Measurements from ENCODE around the gene FGD3. TPM values are rescaled to one million over a fixed set of nuclear protein-coding genes. Genes with fewer than 3 reads are reported as not detected.

FGD3 gene
- total RNA-seq, 2 experiments from 2014 or later, result 41.8 to 66.7 TPM

- H3K27me3 Mint-ChIP-seq, result no peaks in the 10 kb centered on the region
- intact Hi-C loops (cut with DNase I, micrococcal nuclease), result no loop called here
- POLR2A ChIA-PET, result no interaction called here
- peaks cover 30% of the 10 kb centered on the region for H3K4me1 Mint-ChIP-seq
- H3K9me3 Mint-ChIP-seq (ENCODE audit: low read depth), result no peaks in the 10 kb centered on the region
- no peak overlapping the region for H3K4me3 Mint-ChIP-seq
- no peak for ATAC-seq
- H3K36me3 Mint-ChIP-seq (ENCODE audit: low read depth), result no peaks in the 10 kb centered on the region
- H3K27ac Mint-ChIP-seq, result no peak overlapping the region
- no peak for DNase-seq
- CTCF ChIA-PET, result interaction anchor here (0.6 to 2.6 kb wide), 2 partner anchors 9 to 230 kb away, joined by 3 to 7 read pairs; no protein-coding TSS in a partner anchor
Measured at GRCh38 chr9:92944921-92945320, 2.4 kb upstream of the FGD3 start.

DNA sequence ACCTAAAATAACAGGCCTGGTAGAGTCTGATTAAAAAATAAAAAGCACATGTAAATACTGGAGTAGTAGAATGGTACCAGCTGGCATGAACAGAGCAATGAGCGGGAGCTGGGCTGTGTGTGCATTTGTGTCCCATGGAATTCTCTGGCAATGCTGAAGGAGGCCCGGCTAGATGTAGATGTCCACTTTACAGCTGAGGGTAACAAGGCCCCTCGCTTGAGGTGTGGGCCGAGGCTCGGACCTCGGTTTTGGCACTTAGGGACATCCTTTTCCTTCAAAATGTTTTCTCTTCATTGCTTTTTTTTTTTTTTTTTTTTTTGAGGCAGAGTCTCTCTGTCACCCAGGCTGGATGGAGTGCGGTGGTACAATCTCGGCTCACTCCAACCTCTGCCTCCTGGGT lies 1.5 kb upstream of the FGD3 start:
- Mint-ChIP-seq H3K27me3 (no peaks in the 10 kb centered on the region), H3K4me3 (no peak overlapping the region), H3K9me3 (ENCODE audit: low read depth) (no peaks in the 10 kb centered on the region), H3K27ac (no peak overlapping the region), H3K4me1 (peaks cover 39% of the 10 kb centered on the region), H3K36me3 (ENCODE audit: low read depth) (no peaks in the 10 kb centered on the region)
- DNase-seq (no peak), ATAC-seq (no peak)
- intact Hi-C loops (cut with DNase I, micrococcal nuclease), result no loop called here
- ChIA-PET CTCF (no interaction called here), POLR2A (no interaction called here)

GRCh38 chr9:92948038-92948534 lies 763 bp downstream of the FGD3 start:
- Mint-ChIP-seq H3K4me3 (peak overlapping the region; percentile 85), H3K27ac (peak overlapping the region; percentile 88), H3K4me1 (peaks cover 57% of the 10 kb centered on the region), H3K9me3 (ENCODE audit: low read depth) (no peaks in the 10 kb centered on the region), H3K36me3 (ENCODE audit: low read depth) (no peaks in the 10 kb centered on the region), H3K27me3 (no peaks in the 10 kb centered on the region)
- ChIA-PET CTCF (interaction anchor here (0.6 to 1.1 kb wide), 4 partner anchors 9 to 161 kb away, joined by 3 read pairs; no protein-coding TSS in a partner anchor), POLR2A (no interaction called here)
- no peak for DNase-seq
- ATAC-seq, result no peak
- intact Hi-C loops (cut with DNase I, micrococcal nuclease), result no loop called here

DNA sequence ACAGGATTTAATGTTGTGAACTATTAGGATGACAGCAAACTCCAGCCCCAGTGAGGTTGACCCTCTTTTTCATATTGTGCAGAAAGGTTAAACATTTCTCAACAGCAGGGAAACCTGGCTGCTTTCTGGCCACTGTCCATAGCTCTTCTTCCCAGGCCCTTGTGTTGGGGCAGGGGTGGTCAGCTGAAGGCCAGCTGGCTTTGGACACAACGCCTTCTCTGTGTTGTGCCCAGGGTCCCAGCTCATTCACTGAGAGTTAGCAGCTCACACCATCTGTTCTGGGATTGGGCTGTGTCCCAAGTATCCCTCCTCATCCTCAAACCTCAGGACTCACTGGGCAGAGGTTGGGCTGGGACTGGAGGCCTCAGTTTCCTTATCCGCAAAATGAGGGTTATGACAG lies 1.3 kb downstream of the FGD3 start:
- DNase-seq (no peak), ATAC-seq (no peak)
- CTCF ChIA-PET, result interaction anchor here (0.5 to 0.8 kb wide), 2 partner anchors 9 to 57 kb away, joined by 3 read pairs; no protein-coding TSS in a partner anchor
- H3K9me3 Mint-ChIP-seq (ENCODE audit: low read depth), result no peaks in the 10 kb centered on the region
- H3K4me3 Mint-ChIP-seq, result peak overlapping the region; percentile 85
- peak overlapping the region; percentile 51 for H3K27ac Mint-ChIP-seq
- H3K27me3 Mint-ChIP-seq, result no peaks in the 10 kb centered on the region
- H3K4me1 Mint-ChIP-seq, result peaks cover 63% of the 10 kb centered on the region
- H3K36me3 Mint-ChIP-seq (ENCODE audit: low read depth), result no peaks in the 10 kb centered on the region
- intact Hi-C loops (cut with DNase I, micrococcal nuclease), result no loop called here
- POLR2A ChIA-PET, result no interaction called here

- POLR2A ChIA-PET, result no interaction called here
- Mint-ChIP-seq H3K4me1 (peaks cover 70% of the 10 kb centered on the region), H3K27ac (peak overlapping the region; percentile 51), H3K36me3 (ENCODE audit: low read depth) (no peaks in the 10 kb centered on the region), H3K4me3 (no peak overlapping the region), H3K9me3 (ENCODE audit: low read depth) (no peaks in the 10 kb centered on the region), H3K27me3 (no peaks in the 10 kb centered on the region)
- intact Hi-C loops (cut with DNase I, micrococcal nuclease), result no loop called here
- CTCF ChIA-PET, result interaction anchor here (0.5 to 0.7 kb wide), 3 partner anchors 56 to 344 kb away, joined by 3 to 5 read pairs (median 3); no protein-coding TSS in a partner anchor
- DNase-seq (no peak), ATAC-seq (no peak)
Measured at GRCh38 chr9:92949266-92949982, 2.1 kb downstream of the FGD3 start.

GRCh38 chr9:92950359-92950955 lies 3.1 kb downstream of the FGD3 start:
- Mint-ChIP-seq H3K9me3 (ENCODE audit: low read depth) (no peaks in the 10 kb centered on the region), H3K4me3 (no peak overlapping the region), H3K27ac (peak overlapping the region; percentile 52), H3K4me1 (peaks cover 78% of the 10 kb centered on the region), H3K36me3 (ENCODE audit: low read depth) (no peaks in the 10 kb centered on the region), H3K27me3 (no peaks in the 10 kb centered on the region)
- POLR2A ChIA-PET, result no interaction called here
- no peak for ATAC-seq
- intact Hi-C loops (cut with DNase I, micrococcal nuclease), result loop anchor here (5.0 to 10.0 kb wide), 3 partner anchors 278 to 836 kb away; partner anchors contain the start of genes FAM120A (in 1 of the 2), FAM120AOS (in 1 of the 2), IPPK (in 1 of the 2) and SPTLC1 (in 1 of the 2)
- no peak for DNase-seq
- CTCF ChIA-PET, result interaction anchor here (0.7 kb wide), 1 partner anchor 36 kb away, joined by 3 read pairs; no protein-coding TSS in a partner anchor

DNA sequence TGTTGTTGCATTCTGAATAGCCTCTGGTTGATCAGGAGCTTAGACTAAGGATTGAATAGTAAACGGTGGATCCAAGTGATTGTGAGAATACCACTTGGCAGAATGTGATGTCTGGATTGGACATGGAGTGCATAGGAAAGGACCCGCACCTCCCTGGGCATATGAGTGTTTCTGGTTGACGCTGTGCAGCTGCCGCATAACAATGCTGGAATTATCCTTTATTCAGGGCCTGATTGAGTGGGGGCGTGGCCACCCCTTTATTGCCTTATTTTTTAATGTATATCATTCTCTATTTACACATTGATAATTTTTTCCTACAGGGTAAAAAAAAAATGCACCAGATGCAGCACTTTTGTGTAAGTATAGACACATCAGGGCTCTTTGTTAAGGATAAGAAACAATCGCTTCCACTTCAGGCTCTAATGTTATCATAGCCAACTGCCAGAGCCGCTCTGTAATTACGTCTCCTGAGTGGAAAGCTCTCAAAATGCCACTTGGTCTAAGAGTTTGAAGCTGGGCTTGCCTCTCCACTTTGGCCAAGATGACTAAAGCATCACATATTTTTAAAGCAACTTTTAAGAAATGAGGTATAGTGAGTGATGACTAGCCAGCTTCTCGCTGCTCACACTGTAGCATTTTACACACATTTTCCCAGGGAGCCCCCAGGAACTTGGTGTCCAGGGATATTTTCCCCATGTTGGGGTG lies 5.7 kb downstream of the FGD3 start:
- ChIA-PET POLR2A (no interaction called here), CTCF (interaction anchor here (0.7 to 5.0 kb wide), 6 partner anchors 9 to 119 kb away, joined by 3 to 45 read pairs (median 6); no protein-coding TSS in a partner anchor)
- Mint-ChIP-seq H3K4me1 (peaks cover 85% of the 10 kb centered on the region), H3K27me3 (no peaks in the 10 kb centered on the region), H3K36me3 (ENCODE audit: low read depth) (no peaks in the 10 kb centered on the region), H3K27ac (peak overlapping the region; percentile 97), H3K4me3 (peak overlapping the region; percentile 66), H3K9me3 (ENCODE audit: low read depth) (no peaks in the 10 kb centered on the region)
- intact Hi-C loops (cut with DNase I, micrococcal nuclease), result loop anchor here (1.0 to 10.0 kb wide), 4 partner anchors 188 to 838 kb away; partner anchors contain the start of genes FAM120A (in 1 of the 2), FAM120AOS (in 1 of the 2), IPPK (in 1 of the 2) and SPTLC1 (in 1 of the 2)
- DNase-seq (no peak), ATAC-seq (no peak)

- peak overlapping the region; percentile 97 for H3K27ac Mint-ChIP-seq
- no peaks in the 10 kb centered on the region for H3K36me3 Mint-ChIP-seq (ENCODE audit: low read depth)
- H3K4me1 Mint-ChIP-seq, result peaks cover 78% of the 10 kb centered on the region
- ATAC-seq (peak; percentile 85), DNase-seq (peak; percentile 89)
- CTCF ChIA-PET, result interaction anchor here (0.5 to 5.0 kb wide), 15 partner anchors 9 to 1247 kb away, joined by 3 to 45 read pairs (median 6); no protein-coding TSS in a partner anchor
- POLR2A ChIA-PET, result interaction anchor here (0.5 to 1.4 kb wide), 5 partner anchors 9 to 627 kb away, joined by 3 to 5 read pairs (median 4); no protein-coding TSS in a partner anchor
- no peaks in the 10 kb centered on the region for H3K9me3 Mint-ChIP-seq (ENCODE audit: low read depth)
- intact Hi-C loops (cut with DNase I, micrococcal nuclease), result loop anchor here (2.0 to 10.0 kb wide), 8 partner anchors 75 to 839 kb away; partner anchors contain the start of genes FAM120A (in 1 of the 2), FAM120AOS (in 1 of the 2), IPPK (in 1 of the 2) and SPTLC1 (in 1 of the 2)
- no peaks in the 10 kb centered on the region for H3K27me3 Mint-ChIP-seq
- peak overlapping the region; percentile 66 for H3K4me3 Mint-ChIP-seq
Measured at GRCh38 chr9:92954049-92954861, 6.9 kb downstream of the FGD3 start.

DNA sequence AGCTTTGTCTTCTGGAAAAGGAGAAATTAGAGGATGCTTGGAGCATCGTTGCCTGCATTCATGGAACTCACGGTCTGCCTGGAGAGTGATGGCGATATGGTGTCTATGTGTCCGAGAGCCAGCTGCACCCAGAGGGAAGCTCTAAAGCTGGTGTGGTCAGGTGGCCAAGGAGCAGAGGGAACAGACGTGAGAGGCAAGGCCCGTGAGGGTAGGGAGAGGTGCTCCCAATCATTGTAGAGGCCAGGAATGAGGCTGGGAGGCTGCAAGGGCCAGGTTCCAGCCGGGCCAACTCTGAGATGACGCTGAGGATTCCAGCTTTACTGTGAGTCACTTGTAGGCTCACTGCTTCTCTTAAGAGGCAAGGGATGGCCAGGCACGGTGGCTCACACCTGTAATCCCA lies 7.6 kb downstream of the FGD3 start:
- Mint-ChIP-seq H3K27me3 (no peaks in the 10 kb centered on the region), H3K27ac (peak overlapping the region; percentile 97), H3K4me3 (peak overlapping the region; percentile 66), H3K9me3 (ENCODE audit: low read depth) (no peaks in the 10 kb centered on the region), H3K36me3 (ENCODE audit: low read depth) (no peaks in the 10 kb centered on the region), H3K4me1 (peaks cover 75% of the 10 kb centered on the region)
- ATAC-seq, result no peak
- CTCF ChIA-PET, result interaction anchor here (0.8 to 5.0 kb wide), 12 partner anchors 8 to 207 kb away, joined by 3 to 45 read pairs (median 7); no protein-coding TSS in a partner anchor
- DNase-seq, result no peak
- intact Hi-C loops (cut with DNase I, micrococcal nuclease), result loop anchor here (2.0 to 10.0 kb wide), 8 partner anchors 74 to 840 kb away; partner anchors contain the start of genes FAM120A (in 1 of the 2), FAM120AOS (in 1 of the 2), IPPK (in 1 of the 2) and SPTLC1 (in 1 of the 2)
- POLR2A ChIA-PET, result interaction anchor here (1.2 to 1.4 kb wide), 2 partner anchors 8 to 10 kb away, joined by 4 to 5 read pairs; no protein-coding TSS in a partner anchor

- Mint-ChIP-seq H3K4me1 (peaks cover 53% of the 10 kb centered on the region), H3K36me3 (ENCODE audit: low read depth) (peaks cover 26% of the 10 kb centered on the region)
- CTCF ChIA-PET, result no interaction called here
Measured at GRCh38 chr9:92960561-92961290, 13.4 kb downstream of the FGD3 start.

More at GRCh38 chr9:92960561-92961290, 13.4 kb downstream of the FGD3 start:
- DNase-seq, result no peak
- ATAC-seq, result no peak
- POLR2A ChIA-PET, result no interaction called here
- Mint-ChIP-seq H3K27ac (peak overlapping the region; percentile 92), H3K4me3 (no peak overlapping the region), H3K9me3 (ENCODE audit: low read depth) (peaks cover 10% of the 10 kb centered on the region), H3K27me3 (no peaks in the 10 kb centered on the region)
- intact Hi-C loops (cut with DNase I, micrococcal nuclease), result loop anchor here (5.0 to 10.0 kb wide), 3 partner anchors 187 to 1214 kb away; partner anchors contain the start of genes FAM120A (in 1 of the 2) and FAM120AOS (in 1 of the 2)

Data from activated CD4-positive, alpha-beta T cell treated with anti-CD3 and anti-CD28 coated beads for 36 hours (primary cell).